Measurements from ENCODE around the gene ALK. TPM values are rescaled to one million over a fixed set of nuclear protein-coding genes. Genes with fewer than 3 reads are reported as not detected.

Gene ALK
- total RNA-seq, 1 experiment from 2014 or later = 14.7 TPM

- no TSS peak for BruUV-seq (replicated peaks)
- Histone ChIP-seq H3K4me1 (ENCODE audit: insufficient read depth, low read length, poor library complexity, severe bottlenecking) (peaks cover under 1% of the 10 kb centered on the region), H3K27me3 (replicated peaks; ENCODE audit: insufficient read depth, low read depth, low read length, poor library complexity) (no peaks in the 10 kb centered on the region), H3K27ac (ENCODE audit: low read depth, low read length, poor library complexity, severe bottlenecking) (no peak overlapping the region), H3K4me3 (ENCODE audit: low read depth, low read length, poor library complexity, severe bottlenecking) (no peak overlapping the region), H3K36me3 (ENCODE audit: insufficient read depth, low read length, poor library complexity, severe bottlenecking) (no peaks in the 10 kb centered on the region), H3K9me3 (ENCODE audit: low read depth, low read length, poor library complexity, severe bottlenecking) (no peaks in the 10 kb centered on the region)
- TF ChIP-seq CTCF (conservative IDR thresholded peaks at IDR 0.05; ENCODE audit: low read depth, low read length) = no peak
- no peak for TF ChIP-seq EZH2 (IDR thresholded peaks at IDR 0.05; ENCODE audit: borderline replicate concordance, low read depth, low read length, poor library complexity, severe bottlenecking)
- intact Hi-C loops (cut with micrococcal nuclease; ENCODE audit: unreplicated experiment) = no loop called here
- ChIA-PET POLR2A (ENCODE audit: low non-redundant PET) (no interaction called here), CTCF (no interaction called here)
- no peak for DNase-seq (ENCODE audit: low spot score)
Measured at GRCh38 chr2:29431485-29431884, 489.9 kb downstream of the ALK start.

- TF ChIP-seq EZH2 (IDR thresholded peaks at IDR 0.05; ENCODE audit: borderline replicate concordance, low read depth, low read length, poor library complexity, severe bottlenecking) (no peak), CTCF (conservative IDR thresholded peaks at IDR 0.05; ENCODE audit: low read depth, low read length) (no peak)
- H3K4me1 ChIP-seq (ENCODE audit: insufficient read depth, low read length, poor library complexity, severe bottlenecking) = peaks cover 8% of the 10 kb centered on the region
- no peak overlapping the region for H3K4me3 ChIP-seq (ENCODE audit: low read depth, low read length, poor library complexity, severe bottlenecking)
- intact Hi-C loops (cut with micrococcal nuclease; ENCODE audit: unreplicated experiment) = no loop called here
- H3K27ac ChIP-seq (ENCODE audit: low read depth, low read length, poor library complexity, severe bottlenecking) = no peak overlapping the region
- ChIA-PET POLR2A (ENCODE audit: low non-redundant PET) (no interaction called here), CTCF (no interaction called here)
- H3K36me3 ChIP-seq (ENCODE audit: insufficient read depth, low read length, poor library complexity, severe bottlenecking) = no peaks in the 10 kb centered on the region
- H3K9me3 ChIP-seq (ENCODE audit: low read depth, low read length, poor library complexity, severe bottlenecking) = no peaks in the 10 kb centered on the region
- DNase-seq (ENCODE audit: low spot score) = no peak
- H3K27me3 ChIP-seq (replicated peaks; ENCODE audit: insufficient read depth, low read depth, low read length, poor library complexity) = no peaks in the 10 kb centered on the region
- no TSS peak for BruUV-seq (replicated peaks)
Measured at GRCh38 chr2:29430382-29431112, 490.8 kb downstream of the ALK start.

GRCh38 chr2:29426354-29426753, 495.0 kb downstream of the ALK start:
- ChIA-PET POLR2A (ENCODE audit: low non-redundant PET) (no interaction called here), CTCF (no interaction called here)
- TF ChIP-seq CTCF (conservative IDR thresholded peaks at IDR 0.05; ENCODE audit: low read depth, low read length) (no peak), EZH2 (IDR thresholded peaks at IDR 0.05; ENCODE audit: borderline replicate concordance, low read depth, low read length, poor library complexity, severe bottlenecking) (no peak)
- H3K27me3 ChIP-seq (replicated peaks; ENCODE audit: insufficient read depth, low read depth, low read length, poor library complexity) = no peaks in the 10 kb centered on the region
- intact Hi-C loops (cut with micrococcal nuclease; ENCODE audit: unreplicated experiment) = no loop called here
- H3K36me3 ChIP-seq (ENCODE audit: insufficient read depth, low read length, poor library complexity, severe bottlenecking) = no peaks in the 10 kb centered on the region
- H3K9me3 ChIP-seq (ENCODE audit: low read depth, low read length, poor library complexity, severe bottlenecking) = no peaks in the 10 kb centered on the region
- BruUV-seq (replicated peaks) = no TSS peak
- peaks cover 8% of the 10 kb centered on the region for H3K4me1 ChIP-seq (ENCODE audit: insufficient read depth, low read length, poor library complexity, severe bottlenecking)
- no peak overlapping the region for H3K4me3 ChIP-seq (ENCODE audit: low read depth, low read length, poor library complexity, severe bottlenecking)
- H3K27ac ChIP-seq (ENCODE audit: low read depth, low read length, poor library complexity, severe bottlenecking) = no peak overlapping the region
- DNase-seq (ENCODE audit: low spot score) = no peak

Measured in A673 (cell line).